Neutrophil (primary cell): ENCODE measurements around the gene CAPN8.

ENCODE experiments used
- H3K27ac ChIP-seq: fragments of 200-600 bp; sonication (generic); 2 replicates; pipeline ENCODE4 v1.5.1; 2016; ENCODE audit warnings: mild to moderate bottlenecking, moderate library complexity
- H3K27me3 ChIP-seq: fragments of 200-600 bp; sonication (generic); 2 replicates; pipeline ENCODE4 v1.6.0; 2016; ENCODE audit warnings: mild to moderate bottlenecking
- H3K36me3 ChIP-seq: fragments of 200-600 bp; sonication (generic); 2 replicates; pipeline ENCODE4 v1.5.1; 2017
- H3K4me1 ChIP-seq, 2 experiments: fragments of 200-600 bp in 1 of 2; sonication (generic) in 1 of 2; 1 replicate in 1 of 2; 2 replicates in 1 of 2; pipeline versions ENCODE4 v1.5.1 to v1.6.1; 2013 to 2016; ENCODE audit warnings: low read depth in 1 of 2, low read length in 1 of 2, mild to moderate bottlenecking in 1 of 2, moderate library complexity in 1 of 2; ENCODE audit not compliant: control insufficient read depth in 1 of 2, insufficient read depth in 1 of 2
- H3K4me3 ChIP-seq, 2 experiments: fragments of 200-600 bp in 1 of 2; sonication (generic) in 1 of 2; 1 replicate in 1 of 2; 2 replicates in 1 of 2; pipeline ENCODE4 v1.5.1; 2013 to 2016; ENCODE audit warnings: low read depth in 1 of 2, low read length in 1 of 2, mild to moderate bottlenecking in 1 of 2, moderate library complexity in 1 of 2
- H3K9me3 ChIP-seq: fragments of 200-600 bp; sonication (generic); 2 replicates; pipeline ENCODE4 v1.5.1; 2016
- CTCF ChIP-seq: fragments of 200-600 bp; sonication (generic); IDR thresholded peaks from 2 replicates; pipeline ENCODE4 v1.5.1; 2016; ENCODE audit warnings: antibody characterized with exemption

CAPN8 gene

GRCh38 chr1:223703668-223704013 is 38.1 kb upstream of the CAPN8 start:
- Histone ChIP-seq H3K27ac (no peak overlapping the region), H3K27me3 (peaks cover 13% of the 10 kb centered on the region), H3K4me3 (no peak overlapping the region), H3K36me3 (no peaks in the 10 kb centered on the region), H3K9me3 (no peaks in the 10 kb centered on the region), H3K4me1 (no peaks in the 10 kb centered on the region)
- TF ChIP-seq CTCF, result no peak

GRCh38 chr1:223702735-223703667 is 37.5 kb upstream of the CAPN8 start:
- Histone ChIP-seq H3K36me3 (no peaks in the 10 kb centered on the region), H3K27me3 (peaks cover 13% of the 10 kb centered on the region), H3K9me3 (no peaks in the 10 kb centered on the region), H3K4me1 (peaks cover 0 to 3% of the 10 kb centered on the region in 2 experiments), H3K4me3 (no peak overlapping the region), H3K27ac (no peak overlapping the region)
- no peak for TF ChIP-seq CTCF

GRCh38 chr1:223700942-223701637 is 35.6 kb upstream of the CAPN8 start:
- Histone ChIP-seq H3K4me3 (no peak overlapping the region), H3K9me3 (no peaks in the 10 kb centered on the region), H3K27me3 (peaks cover 10% of the 10 kb centered on the region), H3K36me3 (no peaks in the 10 kb centered on the region), H3K4me1 (peaks cover 0 to 3% of the 10 kb centered on the region in 2 experiments), H3K27ac (no peak overlapping the region)
- no peak for TF ChIP-seq CTCF

- peaks cover 0 to 3% of the 10 kb centered on the region in 2 experiments for H3K4me1 ChIP-seq
Observed at GRCh38 chr1:223700388-223700918, 35.0 kb upstream of the CAPN8 start.

GRCh38 chr1:223695941-223696340 is 30.4 kb upstream of the CAPN8 start:
- Histone ChIP-seq H3K36me3 (no peaks in the 10 kb centered on the region), H3K27me3 (no peaks in the 10 kb centered on the region), H3K27ac (no peak overlapping the region), H3K4me3 (no peak overlapping the region), H3K9me3 (no peaks in the 10 kb centered on the region), H3K4me1 (peaks cover 0 to 3% of the 10 kb centered on the region in 2 experiments)
- TF ChIP-seq CTCF, result no peak

More at GRCh38 chr1:223700388-223700918, 35.0 kb upstream of the CAPN8 start:
- Histone ChIP-seq H3K36me3 (no peaks in the 10 kb centered on the region), H3K4me3 (no peak overlapping the region), H3K27me3 (peaks cover 8% of the 10 kb centered on the region), H3K9me3 (no peaks in the 10 kb centered on the region), H3K27ac (no peak overlapping the region)
- no peak for TF ChIP-seq CTCF
